Activated naive CD8-positive, alpha-beta T cell treated with anti-CD3 and anti-CD28 coated beads, Interleukin-2, amount 50 U/mL, for 24 hours (primary cell): ENCODE data around the gene DIO1.
"Not testable (repeated sequence)": the region's sequence is repeated elsewhere in the genome, so short reads cannot be mapped to it uniquely, and the experiment has no call there.

Experiments used
- ATAC-seq: fragments of 150-1000 bp; cut with Tn5 transposase; one replicate; pipeline ENCODE4 v1.10.0; 2021
- DNase-seq: peaks from one replicate; pipeline ENCODE4 v3.0.0; 2021
- H3K27ac Mint-ChIP-seq: one replicate; pipeline ENCODE4 v1.8.0; 2021; ENCODE audit warnings: mild to moderate bottlenecking, mixed read lengths
- H3K27me3 Mint-ChIP-seq: one replicate; pipeline ENCODE4 v1.8.0; 2021; ENCODE audit warnings: mixed read lengths
- H3K36me3 Mint-ChIP-seq: one replicate; pipeline ENCODE4 v1.8.0; 2021; ENCODE audit warnings: low read depth, mixed read lengths
- H3K4me1 Mint-ChIP-seq: one replicate; pipeline ENCODE4 v1.8.0; 2021; ENCODE audit warnings: mixed read lengths
- H3K4me3 Mint-ChIP-seq: one replicate; pipeline ENCODE4 v1.8.0; 2021; ENCODE audit warnings: mild to moderate bottlenecking, moderate library complexity, mixed read lengths
- H3K9me3 Mint-ChIP-seq: one replicate; pipeline ENCODE4 v1.8.0; 2021; ENCODE audit warnings: mixed read lengths

The DIO1 gene

GRCh38 chr1:53893999-53894636 is at the start of gene DIO1:
Gene DIO1 (plus strand): TSS chr1:53894187. CDS start chr1:53894211, 24 bp downstream.
- ATAC-seq (peak; percentile 42), DNase-seq (peak; percentile 34)
- Mint-ChIP-seq H3K36me3 (no peaks in the 10 kb centered on the region), H3K27ac (no peak within 1 kb of the TSS), H3K4me3 (no peak within 1 kb of the TSS), H3K4me1 (peaks cover 31% of the 10 kb centered on the region), H3K27me3 (peaks cover 7% of the 10 kb centered on the region), H3K9me3 (no peaks in the 10 kb centered on the region)

GRCh38 chr1:53847980-53848379 is 46.0 kb upstream of the DIO1 start:
- no peak overlapping the region for H3K4me3 Mint-ChIP-seq
- H3K36me3 Mint-ChIP-seq: peaks cover 15% of the 10 kb centered on the region
- DNase-seq: no peak
- no peaks in the 10 kb centered on the region for H3K9me3 Mint-ChIP-seq
- no peak overlapping the region for H3K27ac Mint-ChIP-seq
- peaks cover 4% of the 10 kb centered on the region for H3K27me3 Mint-ChIP-seq
- no peak for ATAC-seq
- H3K4me1 Mint-ChIP-seq: no peaks in the 10 kb centered on the region

GRCh38 chr1:53850082-53850673 is 43.8 kb upstream of the DIO1 start:
- DNase-seq: no peak
- no peak overlapping the region for H3K27ac Mint-ChIP-seq
- H3K27me3 Mint-ChIP-seq: peaks cover under 1% of the 10 kb centered on the region
- no peaks in the 10 kb centered on the region for H3K9me3 Mint-ChIP-seq
- no peaks in the 10 kb centered on the region for H3K4me1 Mint-ChIP-seq
- H3K4me3 Mint-ChIP-seq: no peak overlapping the region
- H3K36me3 Mint-ChIP-seq: peaks cover 15% of the 10 kb centered on the region
- no peak for ATAC-seq

GRCh38 chr1:53851571-53852285 is 42.3 kb upstream of the DIO1 start:
- Mint-ChIP-seq H3K4me1 (no peaks in the 10 kb centered on the region), H3K36me3 (peaks cover 18% of the 10 kb centered on the region), H3K27ac (no peak overlapping the region), H3K9me3 (no peaks in the 10 kb centered on the region), H3K27me3 (no peaks in the 10 kb centered on the region), H3K4me3 (no peak overlapping the region)
- ATAC-seq: no peak
- no peak for DNase-seq

- H3K27me3 Mint-ChIP-seq: no peaks in the 10 kb centered on the region
- H3K4me3 Mint-ChIP-seq: no peak overlapping the region
- peaks cover 6% of the 10 kb centered on the region for H3K36me3 Mint-ChIP-seq
Measured at GRCh38 chr1:53860967-53861411, 33.0 kb upstream of the DIO1 start.

GRCh38 chr1:53862507-53862906 is 31.5 kb upstream of the DIO1 start:
- Mint-ChIP-seq H3K27me3 (no peaks in the 10 kb centered on the region), H3K36me3 (peaks cover 7% of the 10 kb centered on the region), H3K27ac (no peak overlapping the region), H3K4me1 (peaks cover 17% of the 10 kb centered on the region), H3K4me3 (no peak overlapping the region), H3K9me3 (no peaks in the 10 kb centered on the region)
- ATAC-seq (no peak), DNase-seq (no peak)

More at GRCh38 chr1:53860967-53861411, 33.0 kb upstream of the DIO1 start:
- ATAC-seq: peak; percentile 68
- Mint-ChIP-seq H3K4me1 (peaks cover 17% of the 10 kb centered on the region), H3K27ac (no peak overlapping the region), H3K9me3 (no peaks in the 10 kb centered on the region)
- peak; percentile 42 for DNase-seq

- Mint-ChIP-seq H3K9me3 (no peaks in the 10 kb centered on the region), H3K36me3 (peaks cover 7% of the 10 kb centered on the region), H3K4me3 (no peak overlapping the region), H3K4me1 (no peaks in the 10 kb centered on the region), H3K27me3 (no peaks in the 10 kb centered on the region), H3K27ac (no peak overlapping the region)
- no peak for ATAC-seq
- no peak for DNase-seq
Measured at GRCh38 chr1:53868565-53868964, 25.4 kb upstream of the DIO1 start.

GRCh38 chr1:53869454-53870117 is 24.4 kb upstream of the DIO1 start:
- peaks cover 8% of the 10 kb centered on the region for H3K36me3 Mint-ChIP-seq
- H3K9me3 Mint-ChIP-seq: no peaks in the 10 kb centered on the region
- H3K27ac Mint-ChIP-seq: no peak overlapping the region
- ATAC-seq (no peak), DNase-seq (no peak)
- H3K4me1 Mint-ChIP-seq: no peaks in the 10 kb centered on the region
- H3K27me3 Mint-ChIP-seq: no peaks in the 10 kb centered on the region
- H3K4me3 Mint-ChIP-seq: no peak overlapping the region

GRCh38 chr1:53871221-53871620 is 22.8 kb upstream of the DIO1 start:
- peaks cover 11% of the 10 kb centered on the region for H3K36me3 Mint-ChIP-seq
- no peaks in the 10 kb centered on the region for H3K4me1 Mint-ChIP-seq
- DNase-seq: no peak
- no peak overlapping the region for H3K4me3 Mint-ChIP-seq
- H3K27me3 Mint-ChIP-seq: no peaks in the 10 kb centered on the region
- no peak for ATAC-seq
- no peak overlapping the region for H3K27ac Mint-ChIP-seq
- no peaks in the 10 kb centered on the region for H3K9me3 Mint-ChIP-seq

GRCh38 chr1:53871773-53872484 is 22.1 kb upstream of the DIO1 start:
- Mint-ChIP-seq H3K4me1 (no peaks in the 10 kb centered on the region), H3K27me3 (no peaks in the 10 kb centered on the region), H3K9me3 (no peaks in the 10 kb centered on the region), H3K4me3 (no peak overlapping the region), H3K27ac (no peak overlapping the region), H3K36me3 (peaks cover 11% of the 10 kb centered on the region)
- DNase-seq (no peak), ATAC-seq (no peak)

GRCh38 chr1:53875150-53875549 is 18.8 kb upstream of the DIO1 start:
- H3K4me3 Mint-ChIP-seq: not testable (repeated sequence)

GRCh38 chr1:53878492-53879105 is 15.4 kb upstream of the DIO1 start:
- peaks cover 34% of the 10 kb centered on the region for H3K36me3 Mint-ChIP-seq
- H3K4me1 Mint-ChIP-seq: peaks cover 2% of the 10 kb centered on the region
- no peak for DNase-seq
- no peak overlapping the region for H3K27ac Mint-ChIP-seq
- no peak overlapping the region for H3K4me3 Mint-ChIP-seq
- peaks cover 3% of the 10 kb centered on the region for H3K9me3 Mint-ChIP-seq
- ATAC-seq: no peak
- H3K27me3 Mint-ChIP-seq: no peaks in the 10 kb centered on the region

More at GRCh38 chr1:53875150-53875549, 18.8 kb upstream of the DIO1 start:
- not testable (repeated sequence) for H3K27me3 Mint-ChIP-seq, H3K27ac Mint-ChIP-seq, DNase-seq, H3K4me1 Mint-ChIP-seq, ATAC-seq, H3K9me3 Mint-ChIP-seq
- peaks cover 13% of the 10 kb centered on the region for H3K36me3 Mint-ChIP-seq

GRCh38 chr1:53881853-53882252 is 12.1 kb upstream of the DIO1 start:
- H3K27ac Mint-ChIP-seq, H3K27me3 Mint-ChIP-seq, H3K4me1 Mint-ChIP-seq, H3K9me3 Mint-ChIP-seq, DNase-seq, H3K4me3 Mint-ChIP-seq, ATAC-seq: not testable (repeated sequence)
- peaks cover 29% of the 10 kb centered on the region for H3K36me3 Mint-ChIP-seq

- not testable (repeated sequence) for ATAC-seq, DNase-seq, H3K27me3 Mint-ChIP-seq, H3K27ac Mint-ChIP-seq, H3K4me1 Mint-ChIP-seq, H3K9me3 Mint-ChIP-seq, H3K4me3 Mint-ChIP-seq
- H3K36me3 Mint-ChIP-seq: peaks cover 24% of the 10 kb centered on the region
Measured at GRCh38 chr1:53883600-53883999, 10.4 kb upstream of the DIO1 start.
